IPS-18c (cell line): ENCODE data around the gene C13orf46.

Source experiments
- H3K4me3 ChIP-seq: 2 replicates; pipeline ENCODE4 v1.7.0; 2013; ENCODE audit warnings: low read depth, mild to moderate bottlenecking, low read length, moderate library complexity; ENCODE audit not compliant: insufficient read depth
- H3K9me3 ChIP-seq: one replicate; pipeline ENCODE4 v1.6.1; 2013; ENCODE audit warnings: mild to moderate bottlenecking, low read length, moderate library complexity; ENCODE audit not compliant: control insufficient read depth, insufficient read depth

C13orf46 gene

GRCh38 chr13:114012921-114013320 is 39.0 kb upstream of the C13orf46 start:
- no peaks in the 10 kb centered on the region for H3K9me3 ChIP-seq

GRCh38 chr13:114012141-114012540 is 38.3 kb upstream of the C13orf46 start:
- no peaks in the 10 kb centered on the region for H3K9me3 ChIP-seq
- H3K4me3 ChIP-seq: no peak overlapping the region

More at GRCh38 chr13:114012921-114013320, 39.0 kb upstream of the C13orf46 start:
- no peak overlapping the region for H3K4me3 ChIP-seq

- Histone ChIP-seq H3K4me3 (no peak overlapping the region), H3K9me3 (no peaks in the 10 kb centered on the region)
Observed at GRCh38 chr13:114011226-114011625, 37.4 kb upstream of the C13orf46 start.

- no peaks in the 10 kb centered on the region for H3K9me3 ChIP-seq
- no peak overlapping the region for H3K4me3 ChIP-seq
Observed at GRCh38 chr13:114010401-114011101, 36.7 kb upstream of the C13orf46 start.

DNA sequence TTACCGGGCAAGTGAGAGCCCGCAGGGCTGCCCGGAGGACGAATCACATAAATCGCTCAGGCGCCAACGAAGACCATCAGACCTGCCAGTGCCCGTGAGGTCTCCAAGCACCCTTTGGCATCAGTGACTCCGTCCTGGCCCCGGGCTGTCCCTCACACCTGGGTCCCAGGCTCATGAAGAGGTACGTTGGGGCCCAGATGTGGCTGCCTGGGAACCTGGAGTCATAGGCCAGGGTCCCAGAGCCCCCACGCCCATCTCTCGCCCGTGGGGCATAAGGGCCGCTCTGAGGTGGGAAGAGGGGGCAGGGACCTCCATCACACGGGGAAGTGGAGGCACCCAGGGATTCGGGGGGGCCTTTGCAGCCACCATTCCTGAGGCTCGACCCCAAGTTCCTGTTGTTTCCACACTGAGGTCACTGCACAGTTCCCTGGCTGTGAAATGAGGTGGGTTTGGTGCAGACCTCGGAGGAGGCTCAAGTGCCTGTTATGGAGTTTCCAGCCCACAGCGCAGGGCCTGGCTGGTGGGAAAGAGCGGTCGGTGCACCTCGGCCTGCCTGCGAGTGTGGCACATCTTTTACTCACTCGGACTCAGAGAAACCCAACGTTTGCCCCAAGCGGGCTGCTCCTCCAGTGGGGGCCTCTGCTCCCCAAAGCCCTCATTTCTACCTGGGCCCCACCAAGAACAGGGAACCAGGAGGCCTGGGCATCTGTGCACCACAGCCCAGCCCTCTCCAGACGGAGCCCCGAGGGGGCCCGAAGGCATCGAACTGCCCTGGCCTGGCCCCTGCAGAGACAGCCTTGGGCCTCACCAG is 35.9 kb upstream of the C13orf46 start:
- Histone ChIP-seq H3K4me3 (no peak overlapping the region), H3K9me3 (no peaks in the 10 kb centered on the region)

DNA sequence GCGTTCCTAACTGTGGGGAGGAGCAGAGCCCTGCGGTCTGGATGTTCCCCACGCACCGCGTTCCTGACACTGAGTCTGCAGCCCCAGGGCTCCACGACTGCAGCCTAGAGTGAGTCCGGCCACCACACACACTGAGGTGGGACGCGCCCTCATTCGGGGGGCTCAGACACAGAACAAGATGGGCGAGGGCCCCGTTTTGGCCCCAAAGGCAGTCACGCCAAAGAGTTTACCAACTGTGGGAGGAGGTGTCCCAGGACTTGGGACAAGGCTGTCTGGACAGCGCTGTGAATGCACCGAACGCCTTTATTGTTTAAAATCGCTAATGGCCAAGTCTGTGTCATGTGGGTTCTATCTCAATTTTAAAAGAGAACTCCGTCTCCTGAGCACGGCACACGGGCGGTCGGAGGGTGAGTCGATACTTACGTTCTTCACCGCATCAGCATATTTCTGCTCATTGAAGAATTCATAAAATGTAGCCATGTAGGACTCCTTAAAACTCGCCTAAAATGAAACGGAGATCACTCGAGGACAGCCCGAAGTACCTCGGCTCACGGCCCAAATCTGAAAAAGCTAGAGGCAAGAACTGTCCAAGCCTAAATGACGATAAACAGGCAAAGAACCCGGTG is 35.2 kb upstream of the C13orf46 start:
- H3K4me3 ChIP-seq: no peak overlapping the region
- H3K9me3 ChIP-seq: no peaks in the 10 kb centered on the region

GRCh38 chr13:114007566-114007965 is 33.7 kb upstream of the C13orf46 start:
- no peaks in the 10 kb centered on the region for H3K9me3 ChIP-seq
- H3K4me3 ChIP-seq: no peak overlapping the region

- no peaks in the 10 kb centered on the region for H3K9me3 ChIP-seq
- H3K4me3 ChIP-seq: no peak overlapping the region
Observed at GRCh38 chr13:114005206-114005724, 31.4 kb upstream of the C13orf46 start.

- H3K9me3 ChIP-seq: no peaks in the 10 kb centered on the region
- H3K4me3 ChIP-seq: no peak overlapping the region
Observed at GRCh38 chr13:114004420-114005205, 30.7 kb upstream of the C13orf46 start.

GRCh38 chr13:114002771-114003321 is 29.0 kb upstream of the C13orf46 start:
- Histone ChIP-seq H3K9me3 (no peaks in the 10 kb centered on the region), H3K4me3 (no peak overlapping the region)

GRCh38 chr13:114002009-114002544 is 28.2 kb upstream of the C13orf46 start:
- Histone ChIP-seq H3K4me3 (no peak overlapping the region), H3K9me3 (no peaks in the 10 kb centered on the region)

DNA sequence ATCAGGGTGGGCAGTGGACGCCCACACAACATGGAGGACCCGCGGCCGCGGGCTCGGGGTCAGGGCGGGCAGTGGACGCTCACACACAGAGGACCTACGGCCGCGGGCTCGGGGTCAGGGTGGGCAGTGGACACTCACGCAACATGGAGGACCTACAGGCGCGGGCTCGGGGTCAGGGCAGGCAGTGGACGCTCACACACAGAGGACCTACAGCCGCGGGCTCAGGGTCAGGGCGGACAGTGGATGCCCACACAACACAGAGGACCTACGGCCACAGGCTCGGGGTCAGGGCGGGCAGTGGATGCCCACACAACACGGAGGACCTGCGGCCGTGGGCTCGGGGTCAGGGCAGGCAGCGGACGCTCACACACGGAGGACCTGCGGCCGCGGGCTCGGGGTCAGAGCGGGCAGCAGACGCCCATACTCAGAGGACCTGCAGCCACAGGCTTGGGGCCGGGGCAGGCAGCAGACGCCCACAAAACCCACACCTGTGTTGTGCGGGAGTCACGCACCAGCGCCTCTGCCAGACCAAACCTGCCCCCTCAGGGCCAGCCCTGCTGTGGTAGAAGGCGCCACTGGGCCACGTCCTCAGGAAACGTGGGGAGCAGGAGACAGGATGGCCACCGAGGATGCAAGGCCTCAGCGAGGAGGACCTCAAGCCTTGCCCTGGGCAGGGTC is 27.6 kb upstream of the C13orf46 start:
- Histone ChIP-seq H3K4me3 (no peak overlapping the region), H3K9me3 (no peaks in the 10 kb centered on the region)

GRCh38 chr13:114000151-114001040 is 26.5 kb upstream of the C13orf46 start:
- no peaks in the 10 kb centered on the region for H3K9me3 ChIP-seq
- H3K4me3 ChIP-seq: no peak overlapping the region

- H3K4me3 ChIP-seq: no peak overlapping the region
- H3K9me3 ChIP-seq: no peaks in the 10 kb centered on the region
Observed at GRCh38 chr13:113999618-113999910, 25.7 kb upstream of the C13orf46 start.

DNA sequence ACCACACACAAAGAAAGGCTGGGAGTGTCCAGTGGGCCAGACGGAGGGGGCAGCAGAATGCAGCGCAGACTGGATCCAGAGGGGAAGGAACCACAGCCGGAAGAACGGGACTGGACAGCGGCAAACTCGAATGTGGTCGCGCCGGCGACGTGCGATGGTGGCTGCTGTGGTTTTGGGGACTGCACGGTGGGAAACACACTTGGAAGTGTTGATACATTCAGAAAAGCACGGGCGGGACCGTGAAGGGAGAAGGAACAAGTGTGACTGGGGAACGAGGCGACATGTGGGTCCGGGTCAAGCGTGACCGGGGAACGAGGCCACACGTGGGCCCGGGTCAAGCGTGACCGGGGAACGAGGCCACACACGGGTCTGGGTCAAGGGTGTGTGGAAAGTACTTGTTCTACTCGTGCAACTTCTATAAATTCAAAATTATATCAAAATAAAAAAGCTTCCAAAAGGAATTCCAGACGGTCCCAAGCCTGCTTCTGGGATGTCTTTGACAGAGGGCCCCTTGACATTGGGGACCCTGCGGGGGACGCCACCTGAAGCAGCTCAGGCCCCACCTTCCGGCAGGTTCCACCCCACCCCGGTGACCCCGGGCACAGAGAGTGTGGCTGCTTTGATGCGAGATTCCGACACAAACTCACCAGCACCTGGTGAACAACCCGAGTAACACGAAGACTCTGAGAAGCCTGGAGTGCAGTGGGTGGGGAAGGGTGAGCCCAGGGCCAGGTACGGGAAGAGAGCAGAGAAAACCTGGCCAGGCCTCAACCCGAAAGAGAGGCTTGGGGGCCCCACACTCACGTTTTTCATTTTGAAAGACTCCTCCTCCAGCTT is 25.1 kb upstream of the C13orf46 start:
- Histone ChIP-seq H3K4me3 (no peak overlapping the region), H3K9me3 (no peaks in the 10 kb centered on the region)
